Pancreas (tissue), 10 donors: ENCODE measurements around the gene YY1. TPM values are rescaled to one million over a fixed set of nuclear protein-coding genes. Genes with fewer than 3 reads are reported as not detected.
"Not testable (repeated sequence)": the region's sequence is repeated elsewhere in the genome, so short reads cannot be mapped to it uniquely, and the experiment has no call there.

Experiments
- ATAC-seq, 4 donors: fragments of 200-7000 bp; cut with Tn5 transposase; one replicate each; pipeline versions ENCODE4 v1.8.0 to v1.9.1; 2020; ENCODE audit warnings: mild to moderate bottlenecking in 4 of 4, moderate library complexity in 4 of 4
- DNase-seq, 6 donors: peaks; one replicate each; pipeline ENCODE4 v3.0.0-alpha.2; 2020
- FAIRE-seq: peaks from 2 replicates; lab custom pipeline; 2012; peaks lifted over from hg19 to GRCh38; lab: Jason Lieb, UNC
- H3K27ac ChIP-seq, 4 donors: fragments of 200-600 bp; sonication (generic); 1 replicate in 3 of 4; 2 replicates in 1 of 4; pipeline versions ENCODE4 v1.5.0 to v1.8.0; 2020
- H3K27me3 ChIP-seq, 4 donors: fragments of 200-600 bp; one replicate each; pipeline ENCODE4 v1.8.0; 2021
- H3K36me3 ChIP-seq, 3 donors: fragments of 200-600 bp; sonication (generic) in 1 of 3; one replicate each; pipeline versions ENCODE4 v1.5.0 to v1.8.0; 2020 to 2021
- H3K4me1 ChIP-seq, 3 donors: fragments of 200-600 bp; one replicate each; pipeline ENCODE4 v1.8.0; 2021
- H3K4me3 ChIP-seq, 4 donors: fragments of 200-600 bp; sonication (generic) in 2 of 4; one replicate each; pipeline versions ENCODE4 v1.5.0 to v1.8.0; 2020 to 2021
- H3K9me3 ChIP-seq, 4 donors: fragments of 200-600 bp; one replicate each; pipeline ENCODE4 v1.8.0; 2021
- WGBS, 2 donors: extraction: QIAGEN DNeasy Blood & Tissue Kit; methylation state at CpG; one replicate each; pipeline ENCODE4 v1.1.7; 2013; 5-methylcytosine and 5-hydroxymethylcytosine counted together
- intact Hi-C, 3 donors: fragments of 100-400 bp; cut with DNase I; formaldehyde crosslinking; loops; one replicate each; pipeline versions ENCODE4 v1.11.1 to v1.14.2; 2022
- polyA plus RNA-seq, 2 donors: library from polyadenylated mRNA; stranded (reverse); fragments of 200-250 nt; gene quantifications; one replicate each; pipeline ENCODE4 v1.2.3, GENCODE V29; 2013
- total RNA-seq, 6 donors: library from RNA; stranded (reverse); fragmentation: NEBNext Ultra II Directional in 4 of 6; extraction: Animal tissue kit (Norgen Biotek cat#: 25700) in 4 of 6; gene quantifications; one replicate each; pipeline versions ENCODE4 v1.2.1 to v1.2.4, GENCODE V29; 2021 to 2023
- TF ChIP-seq, protein P1 (sequence below), 4 donors: fragments of 200-600 bp; sonication (generic) in 3 of 4; IDR thresholded peaks; one replicate each; pipeline versions ENCODE4 v1.5.0 to v1.8.0; 2021; ENCODE audit warnings: antibody characterized with exemption in 4 of 4
- donor health status: healthy with polysubstance abuse.
- donor health status: DM: no; HTN: no; CAD: no; lungs with moderate emphysema.
- donor health status: DM: no; HTN: no; CAD: no.
- donor health status: control.
- donor health status: control.
- donor health status: Bipolar disorder and iron deficiency.
- donor health status: DM: yes; HTN: yes; CAD: no.
- donor health status: DM: no; HTN: no; CAD: no.
- donor health status: DM: no; HTN: no; CAD: no.
- donor health status: DM: yes; HTN: yes; CAD: no.

Gene YY1
- total and polyA plus RNA-seq, 8 donors: 10.5 to 38.7 (median 24.1) TPM

GRCh38 chr14:100201701-100202100 lies 37.2 kb upstream of the YY1 start:
- Histone ChIP-seq H3K27ac (no peak overlapping the region), H3K27me3 (no peaks in the 10 kb centered on the region), H3K9me3 (no peaks in the 10 kb centered on the region), H3K4me3 (no peak overlapping the region), H3K4me1 (peaks cover 0 to 14% (median 0%) of the 10 kb centered on the region in 3 donors), H3K36me3 (no peaks in the 10 kb centered on the region)
- ATAC-seq (no peak), FAIRE-seq (no peak), DNase-seq (no peak)
- TF ChIP-seq, protein P1, sequence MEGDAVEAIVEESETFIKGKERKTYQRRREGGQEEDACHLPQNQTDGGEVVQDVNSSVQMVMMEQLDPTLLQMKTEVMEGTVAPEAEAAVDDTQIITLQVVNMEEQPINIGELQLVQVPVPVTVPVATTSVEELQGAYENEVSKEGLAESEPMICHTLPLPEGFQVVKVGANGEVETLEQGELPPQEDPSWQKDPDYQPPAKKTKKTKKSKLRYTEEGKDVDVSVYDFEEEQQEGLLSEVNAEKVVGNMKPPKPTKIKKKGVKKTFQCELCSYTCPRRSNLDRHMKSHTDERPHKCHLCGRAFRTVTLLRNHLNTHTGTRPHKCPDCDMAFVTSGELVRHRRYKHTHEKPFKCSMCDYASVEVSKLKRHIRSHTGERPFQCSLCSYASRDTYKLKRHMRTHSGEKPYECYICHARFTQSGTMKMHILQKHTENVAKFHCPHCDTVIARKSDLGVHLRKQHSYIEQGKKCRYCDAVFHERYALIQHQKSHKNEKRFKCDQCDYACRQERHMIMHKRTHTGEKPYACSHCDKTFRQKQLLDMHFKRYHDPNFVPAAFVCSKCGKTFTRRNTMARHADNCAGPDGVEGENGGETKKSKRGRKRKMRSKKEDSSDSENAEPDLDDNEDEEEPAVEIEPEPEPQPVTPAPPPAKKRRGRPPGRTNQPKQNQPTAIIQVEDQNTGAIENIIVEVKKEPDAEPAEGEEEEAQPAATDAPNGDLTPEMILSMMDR (IDR thresholded peaks at IDR 0.05): no peak
- 77 to 81% methylated on average over 5 of the region's 5 CpGs for WGBS, 2 donors
- intact Hi-C loops: no loop called here

- FAIRE-seq (no peak), DNase-seq (no peak), ATAC-seq (no peak)
- no peak overlapping the region for H3K4me3 ChIP-seq
- intact Hi-C loops: no loop called here
- H3K27me3 ChIP-seq: no peaks in the 10 kb centered on the region
- TF ChIP-seq, protein P1 (IDR thresholded peaks at IDR 0.05): no peak
- peaks cover 0 to 14% (median 0%) of the 10 kb centered on the region in 3 donors for H3K4me1 ChIP-seq
- 59 to 64% methylated on average over 3 to 4 of the region's 4 CpGs for WGBS, 2 donors
- H3K9me3 ChIP-seq: no peaks in the 10 kb centered on the region
- no peaks in the 10 kb centered on the region for H3K36me3 ChIP-seq
- H3K27ac ChIP-seq: no peak overlapping the region
These were observed 36.2 kb upstream of the YY1 start for GRCh38 chr14:100202712-100203111.

GRCh38 chr14:100203146-100203545 lies 35.8 kb upstream of the YY1 start:
- Histone ChIP-seq H3K4me3 (no peak overlapping the region), H3K27me3 (no peaks in the 10 kb centered on the region), H3K9me3 (no peaks in the 10 kb centered on the region), H3K27ac (no peak overlapping the region), H3K36me3 (no peaks in the 10 kb centered on the region), H3K4me1 (peaks cover 0 to 14% (median 0%) of the 10 kb centered on the region in 3 donors)
- FAIRE-seq (no peak), DNase-seq (no peak), ATAC-seq (no peak)
- intact Hi-C loops: no loop called here
- 94 to 95% methylated on average over 4 of the region's 4 CpGs for WGBS, 2 donors
- TF ChIP-seq, protein P1 (IDR thresholded peaks at IDR 0.05): no peak

- FAIRE-seq (no peak), DNase-seq (peak in 3 of 6 donors; percentile 18 to 64 (median 54)), ATAC-seq (peak; percentile 88 to 93 (median 90))
- Histone ChIP-seq H3K27me3 (no peaks in the 10 kb centered on the region), H3K9me3 (no peaks in the 10 kb centered on the region), H3K4me1 (peaks cover 0 to 14% (median 0%) of the 10 kb centered on the region in 3 donors), H3K4me3 (no peak overlapping the region), H3K36me3 (no peaks in the 10 kb centered on the region), H3K27ac (peak overlapping the region in 3 of 4 donors; percentile 11 to 71 (median 40))
- TF ChIP-seq, protein P1 (IDR thresholded peaks at IDR 0.05): no peak
- 30 to 36% methylated on average over 4 of the region's 4 CpGs for WGBS, 2 donors
- intact Hi-C loops: no loop called here
These were observed 34.7 kb upstream of the YY1 start for GRCh38 chr14:100203962-100204834.

GRCh38 chr14:100204835-100205167 lies 34.1 kb upstream of the YY1 start:
- H3K27me3 ChIP-seq, H3K36me3 ChIP-seq, ATAC-seq, intact Hi-C loops, DNase-seq, H3K4me3 ChIP-seq, FAIRE-seq, H3K9me3 ChIP-seq: not testable (repeated sequence)
- WGBS, 2 donors: 69 to 75% methylated on average over 7 of the region's 7 CpGs
- H3K27ac ChIP-seq: peak overlapping the region in 2 of 4 donors; percentile 40 to 71
- peaks cover 0 to 14% (median 0%) of the 10 kb centered on the region in 3 donors for H3K4me1 ChIP-seq

DNA sequence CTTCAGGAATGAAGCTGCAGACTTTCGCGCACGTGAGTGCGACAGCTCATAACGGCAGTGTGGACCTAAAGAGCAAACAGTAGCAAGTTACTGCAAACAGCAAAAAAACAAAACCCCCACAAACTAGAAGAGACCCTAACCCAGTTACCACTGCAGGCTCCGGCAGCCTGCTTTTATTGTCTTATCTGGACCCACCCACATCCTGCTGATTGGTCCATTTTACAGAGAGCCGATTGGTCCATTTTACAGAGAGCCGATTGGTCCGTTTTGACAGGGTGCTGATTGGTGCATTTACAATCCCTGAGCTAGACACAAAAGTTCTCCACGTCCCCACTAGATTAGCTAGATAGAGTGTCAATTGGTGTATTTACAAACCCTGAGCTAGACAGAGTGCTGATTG lies 31.4 kb upstream of the YY1 start:
- not testable (repeated sequence) for H3K9me3 ChIP-seq, ATAC-seq

DNA sequence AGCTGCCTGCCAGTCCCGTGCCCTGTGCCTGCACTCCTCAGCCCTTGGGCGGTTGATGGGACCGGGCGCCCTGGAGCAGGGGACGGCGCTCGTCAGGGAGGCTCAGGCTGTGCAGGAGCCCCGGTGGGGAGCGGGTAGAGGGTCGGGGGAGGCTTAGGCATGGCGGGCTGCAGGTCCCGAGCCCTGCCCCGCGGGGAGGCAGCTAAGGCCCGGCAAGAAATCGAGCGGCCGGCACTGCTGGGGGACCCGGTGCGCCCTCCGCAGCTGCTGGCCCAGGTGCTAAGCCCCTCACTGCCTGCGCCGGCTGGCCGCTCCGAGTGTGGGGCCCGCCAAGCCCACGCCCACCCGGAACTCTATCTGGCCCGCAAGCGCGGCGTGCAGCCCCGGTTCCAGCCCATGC lies 30.8 kb upstream of the YY1 start:
- ATAC-seq: not testable (repeated sequence)

More for the DNA sequence above, 31.4 kb upstream of the YY1 start:
- FAIRE-seq, H3K4me3 ChIP-seq, H3K27me3 ChIP-seq, intact Hi-C loops, H3K36me3 ChIP-seq, H3K27ac ChIP-seq, DNase-seq: not testable (repeated sequence)
- 86 to 90% methylated on average over 10 of the region's 10 CpGs for WGBS, 2 donors
- H3K4me1 ChIP-seq: peaks cover 0 to 14% (median 0%) of the 10 kb centered on the region in 3 donors

More for the DNA sequence above, 30.8 kb upstream of the YY1 start:
- H3K9me3 ChIP-seq, FAIRE-seq, H3K27ac ChIP-seq, H3K4me3 ChIP-seq, H3K27me3 ChIP-seq, H3K36me3 ChIP-seq, intact Hi-C loops, DNase-seq: not testable (repeated sequence)
- peaks cover 0 to 14% (median under 1%) of the 10 kb centered on the region in 3 donors for H3K4me1 ChIP-seq
- WGBS, 2 donors: 91 to 93% methylated on average over 15 to 33 of the region's 33 CpGs
